ENCODE data around the gene GPX2.

GPX2 gene

GRCh38 chr14:64958201-64958600 is 15.7 kb upstream of the GPX2 start:
- Histone ChIP-seq H3K27me3 (ENCODE audit: control insufficient read depth in 1 of 2, insufficient read depth in 2 of 2, low read length in 2 of 2) (no peaks in the 10 kb centered on the region), H3K27ac (ENCODE audit: low read depth, low read length) (no peak overlapping the region), H3K36me3 (ENCODE audit: insufficient read depth, low read length) (no peaks in the 10 kb centered on the region), H3K4me1 (ENCODE audit: insufficient read depth, low read length) (no peaks in the 10 kb centered on the region), H3K4me3 (ENCODE audit: low read depth in 1 of 2, low read length in 2 of 2) (no peak overlapping the region), H3K9me3 (ENCODE audit: low read length) (no peaks in the 10 kb centered on the region), H3K9ac (ENCODE audit: low read length) (no peak overlapping the region)

GRCh38 chr14:64956697-64957406 is 14.3 kb upstream of the GPX2 start:
- no peak overlapping the region for H3K9ac ChIP-seq (ENCODE audit: low read length)
- H3K4me3 ChIP-seq (ENCODE audit: low read depth in 1 of 2, low read length in 2 of 2), result no peak overlapping the region
- no peak overlapping the region for H3K27ac ChIP-seq (ENCODE audit: low read depth, low read length)
- H3K4me1 ChIP-seq (ENCODE audit: insufficient read depth, low read length), result no peaks in the 10 kb centered on the region
- no peaks in the 10 kb centered on the region for H3K36me3 ChIP-seq (ENCODE audit: insufficient read depth, low read length)
- no peaks in the 10 kb centered on the region for H3K9me3 ChIP-seq (ENCODE audit: low read length)
- H3K27me3 ChIP-seq (ENCODE audit: control insufficient read depth in 1 of 2, insufficient read depth in 2 of 2, low read length in 2 of 2), result no peaks in the 10 kb centered on the region

GRCh38 chr14:64955297-64955696 is 12.8 kb upstream of the GPX2 start:
- H3K27ac ChIP-seq (ENCODE audit: low read depth, low read length), result no peak overlapping the region
- H3K4me3 ChIP-seq (ENCODE audit: low read depth in 1 of 2, low read length in 2 of 2), result no peak overlapping the region
- no peaks in the 10 kb centered on the region for H3K27me3 ChIP-seq (ENCODE audit: control insufficient read depth in 1 of 2, insufficient read depth in 2 of 2, low read length in 2 of 2)
- no peak overlapping the region for H3K9ac ChIP-seq (ENCODE audit: low read length)
- H3K36me3 ChIP-seq (ENCODE audit: insufficient read depth, low read length), result no peaks in the 10 kb centered on the region
- H3K9me3 ChIP-seq (ENCODE audit: low read length), result no peaks in the 10 kb centered on the region
- H3K4me1 ChIP-seq (ENCODE audit: insufficient read depth, low read length), result no peaks in the 10 kb centered on the region

- Histone ChIP-seq H3K36me3 (ENCODE audit: insufficient read depth, low read length) (no peaks in the 10 kb centered on the region), H3K27me3 (ENCODE audit: control insufficient read depth in 1 of 2, insufficient read depth in 2 of 2, low read length in 2 of 2) (no peaks in the 10 kb centered on the region), H3K4me3 (ENCODE audit: low read depth in 1 of 2, low read length in 2 of 2) (no peak overlapping the region), H3K4me1 (ENCODE audit: insufficient read depth, low read length) (no peaks in the 10 kb centered on the region), H3K27ac (ENCODE audit: low read depth, low read length) (no peak overlapping the region), H3K9me3 (ENCODE audit: low read length) (no peaks in the 10 kb centered on the region), H3K9ac (ENCODE audit: low read length) (no peak overlapping the region)
Observed at GRCh38 chr14:64954491-64955240, 12.1 kb upstream of the GPX2 start.

GRCh38 chr14:64953661-64954060 is 11.1 kb upstream of the GPX2 start:
- H3K36me3 ChIP-seq (ENCODE audit: insufficient read depth, low read length), result no peaks in the 10 kb centered on the region
- H3K27me3 ChIP-seq (ENCODE audit: control insufficient read depth in 1 of 2, insufficient read depth in 2 of 2, low read length in 2 of 2), result no peaks in the 10 kb centered on the region

GRCh38 chr14:64953310-64953654 is 10.7 kb upstream of the GPX2 start:
- Histone ChIP-seq H3K4me1 (ENCODE audit: insufficient read depth, low read length) (no peaks in the 10 kb centered on the region), H3K36me3 (ENCODE audit: insufficient read depth, low read length) (no peaks in the 10 kb centered on the region), H3K9me3 (ENCODE audit: low read length) (no peaks in the 10 kb centered on the region), H3K27ac (ENCODE audit: low read depth, low read length) (no peak overlapping the region), H3K27me3 (ENCODE audit: control insufficient read depth in 1 of 2, insufficient read depth in 2 of 2, low read length in 2 of 2) (no peaks in the 10 kb centered on the region), H3K9ac (ENCODE audit: low read length) (no peak overlapping the region), H3K4me3 (ENCODE audit: low read depth in 1 of 2, low read length in 2 of 2) (no peak overlapping the region)

More at GRCh38 chr14:64953661-64954060, 11.1 kb upstream of the GPX2 start:
- no peak overlapping the region for H3K9ac ChIP-seq (ENCODE audit: low read length)
- H3K27ac ChIP-seq (ENCODE audit: low read depth, low read length), result no peak overlapping the region
- no peak overlapping the region for H3K4me3 ChIP-seq (ENCODE audit: low read depth in 1 of 2, low read length in 2 of 2)
- no peaks in the 10 kb centered on the region for H3K9me3 ChIP-seq (ENCODE audit: low read length)
- no peaks in the 10 kb centered on the region for H3K4me1 ChIP-seq (ENCODE audit: insufficient read depth, low read length)

GRCh38 chr14:64952598-64953309 is 10.2 kb upstream of the GPX2 start:
- H3K9ac ChIP-seq (ENCODE audit: low read length), result no peak overlapping the region
- H3K27ac ChIP-seq (ENCODE audit: low read depth, low read length), result no peak overlapping the region
- H3K4me3 ChIP-seq (ENCODE audit: low read depth in 1 of 2, low read length in 2 of 2), result no peak overlapping the region
- H3K27me3 ChIP-seq (ENCODE audit: control insufficient read depth in 1 of 2, insufficient read depth in 2 of 2, low read length in 2 of 2), result no peaks in the 10 kb centered on the region
- H3K9me3 ChIP-seq (ENCODE audit: low read length), result no peaks in the 10 kb centered on the region
- no peaks in the 10 kb centered on the region for H3K4me1 ChIP-seq (ENCODE audit: insufficient read depth, low read length)
- H3K36me3 ChIP-seq (ENCODE audit: insufficient read depth, low read length), result no peaks in the 10 kb centered on the region

- no peaks in the 10 kb centered on the region for H3K27me3 ChIP-seq (ENCODE audit: control insufficient read depth in 1 of 2, insufficient read depth in 2 of 2, low read length in 2 of 2)
- no peaks in the 10 kb centered on the region for H3K9me3 ChIP-seq (ENCODE audit: low read length)
- H3K27ac ChIP-seq (ENCODE audit: low read depth, low read length), result no peak overlapping the region
- no peak overlapping the region for H3K9ac ChIP-seq (ENCODE audit: low read length)
- H3K4me1 ChIP-seq (ENCODE audit: insufficient read depth, low read length), result no peaks in the 10 kb centered on the region
- no peaks in the 10 kb centered on the region for H3K36me3 ChIP-seq (ENCODE audit: insufficient read depth, low read length)
- H3K4me3 ChIP-seq (ENCODE audit: low read depth in 1 of 2, low read length in 2 of 2), result no peak overlapping the region
Observed at GRCh38 chr14:64951724-64952123, 9.2 kb upstream of the GPX2 start.

- no peak overlapping the region for H3K9ac ChIP-seq (ENCODE audit: low read length)
- no peaks in the 10 kb centered on the region for H3K4me1 ChIP-seq (ENCODE audit: insufficient read depth, low read length)
Observed at GRCh38 chr14:64951291-64951690, 8.7 kb upstream of the GPX2 start.

GRCh38 chr14:64950889-64951288 is 8.3 kb upstream of the GPX2 start:
- Histone ChIP-seq H3K36me3 (ENCODE audit: insufficient read depth, low read length) (no peaks in the 10 kb centered on the region), H3K4me3 (ENCODE audit: low read depth in 1 of 2, low read length in 2 of 2) (no peak overlapping the region), H3K4me1 (ENCODE audit: insufficient read depth, low read length) (no peaks in the 10 kb centered on the region), H3K27ac (ENCODE audit: low read depth, low read length) (no peak overlapping the region), H3K27me3 (ENCODE audit: control insufficient read depth in 1 of 2, insufficient read depth in 2 of 2, low read length in 2 of 2) (no peaks in the 10 kb centered on the region), H3K9me3 (ENCODE audit: low read length) (no peaks in the 10 kb centered on the region), H3K9ac (ENCODE audit: low read length) (no peak overlapping the region)

More at GRCh38 chr14:64951291-64951690, 8.7 kb upstream of the GPX2 start:
- Histone ChIP-seq H3K27ac (ENCODE audit: low read depth, low read length) (no peak overlapping the region), H3K4me3 (ENCODE audit: low read depth in 1 of 2, low read length in 2 of 2) (no peak overlapping the region), H3K27me3 (ENCODE audit: control insufficient read depth in 1 of 2, insufficient read depth in 2 of 2, low read length in 2 of 2) (no peaks in the 10 kb centered on the region), H3K9me3 (ENCODE audit: low read length) (no peaks in the 10 kb centered on the region), H3K36me3 (ENCODE audit: insufficient read depth, low read length) (no peaks in the 10 kb centered on the region)

GRCh38 chr14:64948612-64949210 is 6.2 kb upstream of the GPX2 start:
- H3K4me3 ChIP-seq (ENCODE audit: low read depth in 1 of 2, low read length in 2 of 2), result no peak overlapping the region
- no peaks in the 10 kb centered on the region for H3K36me3 ChIP-seq (ENCODE audit: insufficient read depth, low read length)
- H3K27ac ChIP-seq (ENCODE audit: low read depth, low read length), result no peak overlapping the region
- H3K9ac ChIP-seq (ENCODE audit: low read length), result no peak overlapping the region
- no peaks in the 10 kb centered on the region for H3K9me3 ChIP-seq (ENCODE audit: low read length)
- no peaks in the 10 kb centered on the region for H3K4me1 ChIP-seq (ENCODE audit: insufficient read depth, low read length)
- H3K27me3 ChIP-seq (ENCODE audit: control insufficient read depth in 1 of 2, insufficient read depth in 2 of 2, low read length in 2 of 2), result no peaks in the 10 kb centered on the region

Data from muscle layer of colon (tissue), 2 donors.